Mammary epithelial cell (primary cell): ENCODE results near the gene PRMT5.

ENCODE experiments used
- EZH2 ChIP-seq: IDR thresholded peaks from 2 replicates; pipeline ENCODE4 v1.6.1; 2012; ENCODE audit warnings: low read length, inconsistent platforms, borderline replicate concordance
- TF ChIP-seq, protein P1 (sequence below), 2 donors: IDR thresholded peaks in 1 of 2; conservative IDR thresholded peaks in 1 of 2; 2 replicates each; pipeline ENCODE4 v1.5.1; 2011 to 2012; ENCODE audit warnings: inconsistent platforms in 2 of 2, low read length in 2 of 2, mild to moderate bottlenecking in 2 of 2, control low read depth in 1 of 2, low read depth in 1 of 2; ENCODE audit not compliant: insufficient read depth in 1 of 2; ENCODE audit errors: extremely low read depth in 1 of 2

DNA sequence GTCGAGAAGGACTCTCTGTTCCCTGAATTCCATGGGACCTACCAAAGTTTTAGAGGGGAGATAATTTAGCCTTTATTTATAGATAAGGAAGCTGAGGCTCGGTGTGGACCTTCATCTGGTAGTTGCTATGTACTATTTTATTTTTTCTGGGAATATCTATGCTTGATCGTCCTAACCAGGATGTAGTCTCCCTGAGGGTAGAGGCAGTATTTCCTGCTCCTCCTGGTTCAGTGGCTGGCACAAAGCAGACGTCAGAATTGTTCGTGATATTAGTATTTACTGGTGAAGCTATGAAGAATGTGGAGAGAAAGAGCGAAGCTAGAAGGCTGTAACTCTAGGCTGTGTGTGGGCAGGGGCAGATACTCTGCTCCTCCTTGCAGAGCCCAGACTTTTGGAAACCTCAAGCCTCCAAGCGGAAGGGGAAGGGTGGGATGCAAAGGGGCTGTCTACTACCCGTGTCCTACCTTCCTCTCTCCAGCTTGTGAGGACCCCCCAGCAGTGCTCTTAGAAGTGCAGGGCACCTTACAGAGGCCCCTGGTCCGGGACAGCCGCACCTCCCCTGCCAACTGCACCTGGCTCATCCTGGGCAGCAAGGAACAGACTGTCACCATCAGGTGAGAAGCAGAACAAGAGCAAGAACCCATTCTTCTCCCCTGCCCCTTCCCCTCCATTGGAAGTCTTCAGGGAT is 56.2 kb downstream of the PRMT5 start:
- TF ChIP-seq, protein P1, sequence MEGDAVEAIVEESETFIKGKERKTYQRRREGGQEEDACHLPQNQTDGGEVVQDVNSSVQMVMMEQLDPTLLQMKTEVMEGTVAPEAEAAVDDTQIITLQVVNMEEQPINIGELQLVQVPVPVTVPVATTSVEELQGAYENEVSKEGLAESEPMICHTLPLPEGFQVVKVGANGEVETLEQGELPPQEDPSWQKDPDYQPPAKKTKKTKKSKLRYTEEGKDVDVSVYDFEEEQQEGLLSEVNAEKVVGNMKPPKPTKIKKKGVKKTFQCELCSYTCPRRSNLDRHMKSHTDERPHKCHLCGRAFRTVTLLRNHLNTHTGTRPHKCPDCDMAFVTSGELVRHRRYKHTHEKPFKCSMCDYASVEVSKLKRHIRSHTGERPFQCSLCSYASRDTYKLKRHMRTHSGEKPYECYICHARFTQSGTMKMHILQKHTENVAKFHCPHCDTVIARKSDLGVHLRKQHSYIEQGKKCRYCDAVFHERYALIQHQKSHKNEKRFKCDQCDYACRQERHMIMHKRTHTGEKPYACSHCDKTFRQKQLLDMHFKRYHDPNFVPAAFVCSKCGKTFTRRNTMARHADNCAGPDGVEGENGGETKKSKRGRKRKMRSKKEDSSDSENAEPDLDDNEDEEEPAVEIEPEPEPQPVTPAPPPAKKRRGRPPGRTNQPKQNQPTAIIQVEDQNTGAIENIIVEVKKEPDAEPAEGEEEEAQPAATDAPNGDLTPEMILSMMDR (conservative IDR thresholded peaks at IDR 0.05 in 1 of 2, IDR thresholded peaks at IDR 0.05 in 1 of 2; ENCODE audit: extremely low read depth in 1 of 2, insufficient read depth in 1 of 2, low read depth in 1 of 2, low read length in 2 of 2) = no peak
- no peak for TF ChIP-seq EZH2
